SK-N-SH (cell line): ENCODE measurements around the gene PDK1. TPM values are rescaled to one million over a fixed set of nuclear protein-coding genes. Genes with fewer than 3 reads are reported as not detected.

Source experiments
- CTCF ChIA-PET: fragments of 300-600, 350-600 bp; formaldehyde crosslinking; extraction: SDS; loops from one replicate; lab custom pipeline; 2021; lab: Yijun Ruan, JAX
- POLR2A ChIA-PET: fragments of 350-600 bp; sonication (Branson Sonifier 250); formaldehyde crosslinking; extraction: SDS; loops from one replicate; lab custom pipeline; 2020; ENCODE audit warnings: antibody characterized with exemption, inconsistent platforms; lab: Yijun Ruan, JAX
- DNase-seq: peaks from one replicate; pipeline ENCODE4 v3.0.0; 2012
- H2AFZ ChIP-seq: fragments of 200-600 bp; sonication (generic); 2 replicates; pipeline ENCODE4 v1.8.1; 2016; ENCODE audit warnings: antibody characterized with exemption, mild to moderate bottlenecking, low read depth
- H3F3A ChIP-seq: fragments of 200-600 bp; sonication (generic); replicated peaks from 2 replicates; pipeline ENCODE3; 2016; ENCODE audit warnings: antibody characterized with exemption, mild to moderate bottlenecking; ENCODE audit not compliant: insufficient read depth
- H3K27ac ChIP-seq, 2 experiments: fragments of 200-500 bp in 1 of 2; fragments of 200-600 bp in 1 of 2; sonication (Bioruptor generic) in 1 of 2; sonication (generic), shearing (Covaris generic) in 1 of 2; 2 replicates each; pipeline versions ENCODE4 v1.5.1 to v1.6.1; 2014 to 2016; ENCODE audit warnings: low read depth in 2 of 2, inconsistent platforms in 1 of 2, low read length in 1 of 2, mild to moderate bottlenecking in 1 of 2, mixed read lengths in 1 of 2
- H3K27me3 ChIP-seq: fragments of 200-600 bp; sonication (generic), shearing (Covaris generic); 2 replicates; pipeline ENCODE4 v1.6.1; 2016; ENCODE audit warnings: mixed run types; ENCODE audit not compliant: insufficient read depth
- H3K36me3 ChIP-seq, 2 experiments: fragments of 200-500 bp in 1 of 2; fragments of 200-600 bp in 1 of 2; sonication (Bioruptor generic) in 1 of 2; sonication (generic) in 1 of 2; replicated peaks in 1 of 2; 2 replicates each; pipeline versions ENCODE3 to v1.5.1; 2014 to 2016; ENCODE audit warnings: low read length in 1 of 2, mild to moderate bottlenecking in 1 of 2; ENCODE audit not compliant: insufficient read depth in 2 of 2, control insufficient read depth in 1 of 2
- H3K4me1 ChIP-seq, 2 experiments: fragments of 200-500 bp in 1 of 2; fragments of 200-600 bp in 1 of 2; sonication (Bioruptor generic) in 1 of 2; sonication (generic), shearing (Covaris generic) in 1 of 2; 2 replicates each; pipeline versions ENCODE4 v1.5.1 to v1.6.1; 2014 to 2016; ENCODE audit warnings: low read depth in 1 of 2, low read length in 1 of 2, mixed run types in 1 of 2; ENCODE audit not compliant: insufficient read depth in 2 of 2, control insufficient read depth in 1 of 2
- H3K4me2 ChIP-seq: fragments of 200-600 bp; sonication (generic), shearing (Covaris generic); 2 replicates; pipeline ENCODE4 v1.6.1; 2017; ENCODE audit warnings: mixed run types
- H3K4me3 ChIP-seq, 2 experiments: fragments of 200-500 bp in 1 of 2; fragments of 200-600 bp in 1 of 2; sonication (Bioruptor generic) in 1 of 2; sonication (generic), shearing (Covaris generic) in 1 of 2; 2 replicates each; pipeline versions ENCODE4 v1.5.1 to v1.8.1; 2014 to 2016; ENCODE audit warnings: low read depth in 2 of 2, inconsistent platforms in 1 of 2, low read length in 1 of 2, mild to moderate bottlenecking in 1 of 2, mixed read lengths in 1 of 2, moderate library complexity in 1 of 2
- H3K79me2 ChIP-seq: fragments of 200-600 bp; sonication (generic); 2 replicates; pipeline ENCODE4 v1.8.1; 2017; ENCODE audit warnings: mild to moderate bottlenecking; ENCODE audit not compliant: insufficient read depth
- H3K9ac ChIP-seq: fragments of 200-600 bp; sonication (generic); 2 replicates; pipeline ENCODE4 v1.6.1; 2017; ENCODE audit warnings: mixed run types
- H3K9me2 ChIP-seq: fragments of 200-600 bp; sonication (generic); 2 replicates; pipeline ENCODE4 v1.6.1; 2017; ENCODE audit warnings: mixed run types
- H3K9me3 ChIP-seq: fragments of 200-600 bp; sonication (generic); 2 replicates; pipeline ENCODE4 v1.6.1; 2017; ENCODE audit warnings: mixed run types, mild to moderate bottlenecking, moderate library complexity
- H4K20me1 ChIP-seq: fragments of 200-600 bp; sonication (generic); 2 replicates; pipeline ENCODE4 v1.6.1; 2017; ENCODE audit warnings: mild to moderate bottlenecking, mixed run types; ENCODE audit not compliant: insufficient read depth
- CHD2 ChIP-seq: fragments of 150-350 bp; IDR thresholded peaks from 2 replicates; pipeline ENCODE4 v1.6.1; 2018; ENCODE audit warnings: low read length; ENCODE audit not compliant: partially characterized antibody
- ELF1 ChIP-seq: IDR thresholded peaks from 2 replicates; pipeline ENCODE4 v1.4.0; 2012
- EZH2phosphoT487 ChIP-seq: fragments of 200-600 bp; sonication (generic); IDR thresholded peaks from 2 replicates; pipeline ENCODE4 v1.6.1; 2017; ENCODE audit warnings: low read depth, mixed run types, mild to moderate bottlenecking, antibody characterized with exemption, moderate library complexity, borderline replicate concordance
- FOXM1 ChIP-seq: IDR thresholded peaks from 2 replicates; pipeline ENCODE4 v1.4.0; 2012; ENCODE audit warnings: low read depth, mild to moderate bottlenecking
- GABPA ChIP-seq: IDR thresholded peaks from 2 replicates; pipeline ENCODE4 v1.4.0; 2012; ENCODE audit warnings: low read depth, mild to moderate bottlenecking
- GATA2 ChIP-seq: sonication (generic); formaldehyde crosslinking; IDR thresholded peaks from 2 replicates; pipeline ENCODE4 v1.5.0; 2020; ENCODE audit warnings: mild to moderate bottlenecking, missing genetic modification reagents
- MAX ChIP-seq: IDR thresholded peaks from 2 replicates; pipeline ENCODE4 v1.4.0; 2012; ENCODE audit warnings: low read depth
- MXI1 ChIP-seq: IDR thresholded peaks from 2 replicates; pipeline ENCODE4 v1.6.1; 2012; ENCODE audit warnings: mild to moderate bottlenecking, low read depth, low read length, improper control_type of control experiment
- POLR2AphosphoS5 ChIP-seq: IDR thresholded peaks from 2 replicates; pipeline ENCODE4 v1.6.1; 2012; ENCODE audit warnings: low read depth, low read length
- RAD21 ChIP-seq: IDR thresholded peaks from 2 replicates; pipeline ENCODE4 v1.6.1; 2012; ENCODE audit warnings: mild to moderate bottlenecking, low read length
- RFX5 ChIP-seq: IDR thresholded peaks from 2 replicates; pipeline ENCODE4 v1.6.1; 2012; ENCODE audit warnings: mild to moderate bottlenecking, improper control_type of control experiment, low read length
- RXRA ChIP-seq: IDR thresholded peaks from 2 replicates; pipeline ENCODE4 v1.4.0; 2012; ENCODE audit warnings: low read depth, mild to moderate bottlenecking, borderline replicate concordance
- SIN3A ChIP-seq: IDR thresholded peaks from 2 replicates; pipeline ENCODE4 v1.6.1; 2012; ENCODE audit warnings: low read depth, mild to moderate bottlenecking, low read length, moderate library complexity, borderline replicate concordance
- USF1 ChIP-seq: IDR thresholded peaks from 2 replicates; pipeline ENCODE4 v1.4.0; 2012; ENCODE audit warnings: low read depth, borderline replicate concordance
- WGBS: methylation state at CpG from one replicate; pipeline ENCODE4 v1.1.6; 2017; ENCODE audit warnings: low lambda C conversion rate; 5-methylcytosine and 5-hydroxymethylcytosine counted together
- polyA plus RNA-seq, 3 experiments: library from polyadenylated mRNA; depleted of rRNA; stranded (reverse); fragments of >200 nt; gene quantifications; 2 replicates each; pipeline ENCODE4 v1.2.3, GENCODE V29; 2012
- TF ChIP-seq, protein P1 (sequence below): fragments of 150-350 bp; IDR thresholded peaks from 2 replicates; pipeline ENCODE4 v1.6.1; 2017; ENCODE audit warnings: antibody characterized with exemption, low read length, low read depth, borderline replicate concordance

PDK1 gene
- polyA plus RNA-seq, 1 of the 3 experiments (the other 2 are of a cell fraction) = 5.3 TPM

DNA sequence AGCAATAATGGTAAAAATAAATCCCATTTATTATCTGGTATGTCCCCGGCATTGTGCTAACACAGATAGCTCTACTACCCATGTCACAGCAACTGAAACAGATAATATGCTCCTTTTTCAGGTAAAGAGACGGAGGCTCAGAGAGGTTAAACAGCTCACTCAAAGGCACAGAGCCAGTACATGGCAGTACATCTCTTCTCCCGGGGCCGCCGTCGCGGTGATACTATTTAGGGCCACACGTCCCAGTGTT lies 693 bp upstream of the PDK1 start (continued):
- TF ChIP-seq USF1 (no peak), FOXM1 (no peak), RFX5 (no peak), EZH2phosphoT487 (no peak), GATA2 (no peak), SIN3A (no peak)
- TF ChIP-seq, protein P1, sequence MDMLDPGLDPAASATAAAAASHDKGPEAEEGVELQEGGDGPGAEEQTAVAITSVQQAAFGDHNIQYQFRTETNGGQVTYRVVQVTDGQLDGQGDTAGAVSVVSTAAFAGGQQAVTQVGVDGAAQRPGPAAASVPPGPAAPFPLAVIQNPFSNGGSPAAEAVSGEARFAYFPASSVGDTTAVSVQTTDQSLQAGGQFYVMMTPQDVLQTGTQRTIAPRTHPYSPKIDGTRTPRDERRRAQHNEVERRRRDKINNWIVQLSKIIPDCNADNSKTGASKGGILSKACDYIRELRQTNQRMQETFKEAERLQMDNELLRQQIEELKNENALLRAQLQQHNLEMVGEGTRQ = no peak
- TF ChIP-seq, all 33 proteins: peak for 0

GRCh38 chr2:172556284-172557033 lies 569 bp downstream of the PDK1 start:
- H3K36me3 ChIP-seq = no peaks in the 10 kb centered on the region
- TF ChIP-seq MAX (peak; percentile 67), MXI1 (peak; percentile 63), CHD2 (no peak), ELF1 (no peak), GABPA (peak; percentile 24; the same call in 1 of the 2 replicates)
- TF ChIP-seq, all 33 proteins: peak for 3
- peak overlapping the region; percentile 79 to 85 for H3K4me3 ChIP-seq
- H3K9me3 ChIP-seq = no peaks in the 10 kb centered on the region
- ChIA-PET CTCF (interaction anchor here (0.9 kb wide), 1 partner anchor 72 kb away, joined by 4 read pairs; no protein-coding TSS in a partner anchor), POLR2A (interaction anchor here (0.5 kb wide), 1 partner anchor 16 kb away, joined by 6 read pairs; no protein-coding TSS in a partner anchor)
- no peaks in the 10 kb centered on the region for H3K9me2 ChIP-seq
- 7% methylated on average over 25 of the region's 52 CpGs for WGBS
- H3K79me2 ChIP-seq = peaks cover 39% of the 10 kb centered on the region
- no peaks in the 10 kb centered on the region for H3K27me3 ChIP-seq
- peak overlapping the region; percentile 83 for H2AFZ ChIP-seq
- H3K4me1 ChIP-seq = peaks cover 4 to 12% of the 10 kb centered on the region in 2 experiments; a peak in 3 of 4 replicates
- H3F3A ChIP-seq = no peaks in the 10 kb centered on the region
- peak overlapping the region; percentile 62 to 63 for H3K27ac ChIP-seq
- H4K20me1 ChIP-seq = no peaks in the 10 kb centered on the region
- no peak for DNase-seq
- peak overlapping the region; percentile 83 for H3K4me2 ChIP-seq
- peak overlapping the region; percentile 75 for H3K9ac ChIP-seq

DNA sequence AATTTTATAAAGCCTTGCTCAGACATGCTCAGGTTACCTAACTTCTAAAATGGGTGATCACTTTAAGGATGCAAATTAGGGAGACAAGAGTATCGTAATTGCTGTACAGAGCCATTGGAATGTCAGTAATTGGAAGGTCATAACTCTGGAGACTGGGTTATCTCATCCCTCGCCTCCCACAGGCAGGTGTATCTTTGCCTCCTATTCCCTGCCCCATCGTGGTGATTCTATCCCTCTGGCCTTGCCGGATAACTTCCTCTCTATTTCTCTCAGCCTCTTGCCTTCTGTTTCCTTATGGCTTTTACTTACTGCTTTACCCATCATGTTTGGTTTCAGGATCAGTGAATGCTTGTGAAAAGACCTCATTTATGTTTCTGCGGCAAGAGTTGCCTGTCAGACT lies 2.5 kb downstream of the PDK1 start:
- WGBS = 85% methylated on average over 5 of the region's 5 CpGs
- TF ChIP-seq RAD21 (no peak), POLR2AphosphoS5 (no peak), RXRA (no peak)
- TF ChIP-seq, protein P1 = no peak
- Histone ChIP-seq H3K36me3 (peaks cover 8 to 12% of the 10 kb centered on the region in 2 experiments), H3K9ac (no peak overlapping the region), H3F3A (no peaks in the 10 kb centered on the region), H3K27me3 (no peaks in the 10 kb centered on the region), H3K9me3 (no peaks in the 10 kb centered on the region), H3K27ac (no peak overlapping the region), H3K4me2 (no peak overlapping the region; the same call in 1 of the 2 replicates), H3K4me1 (peaks cover 0 to 12% of the 10 kb centered on the region in 2 experiments; a peak in 3 of 4 replicates), H4K20me1 (no peaks in the 10 kb centered on the region), H3K4me3 (no peak overlapping the region), H2AFZ (no peak overlapping the region), H3K79me2 (peaks cover 39% of the 10 kb centered on the region), H3K9me2 (no peaks in the 10 kb centered on the region)
- ChIA-PET POLR2A (no interaction called here), CTCF (interaction anchor here (0.9 kb wide), 1 partner anchor 36 kb away, joined by 3 read pairs; no protein-coding TSS in a partner anchor)
- DNase-seq = no peak
